ENCODE measurements around the gene PTPRG. TPM values are rescaled to one million over a fixed set of nuclear protein-coding genes. Genes with fewer than 3 reads are reported as not detected.

PTPRG gene
- total and polyA plus RNA-seq, 2 donors (not counting 1 experiment from before 2014, with no cell fraction given) = 67.0 to 97.9 TPM

DNA sequence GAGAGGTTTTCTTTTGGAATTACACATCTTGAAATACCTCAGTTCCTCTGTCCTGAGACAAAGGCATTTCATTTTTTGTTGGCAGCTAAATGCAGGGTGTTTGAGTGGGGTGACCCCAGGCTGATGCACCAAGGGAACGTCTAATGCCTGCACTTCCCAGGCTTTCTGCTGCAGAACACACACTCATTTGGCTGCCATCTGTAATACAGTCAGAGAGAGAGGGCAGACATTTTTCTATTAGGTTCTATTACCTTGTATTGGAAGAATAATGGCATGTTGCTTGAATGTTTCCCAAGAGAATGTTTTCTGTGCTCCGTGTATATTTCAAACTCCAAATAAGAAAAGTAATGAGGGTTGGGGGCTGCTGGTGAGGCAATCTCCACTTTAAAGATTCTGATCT is 87.1 kb downstream of the PTPRG start:
- H3K27me3 ChIP-seq (ENCODE audit: control insufficient read depth, insufficient read depth, low read length) = no peaks in the 10 kb centered on the region
- H2AFZ ChIP-seq (ENCODE audit: low read length) = no peak overlapping the region
- no peak overlapping the region for H3K9ac ChIP-seq (ENCODE audit: insufficient read depth, low read length)
- no peaks in the 10 kb centered on the region for H3K36me3 ChIP-seq (ENCODE audit: control insufficient read depth, insufficient read depth, low read length)
- TF ChIP-seq, protein P1, sequence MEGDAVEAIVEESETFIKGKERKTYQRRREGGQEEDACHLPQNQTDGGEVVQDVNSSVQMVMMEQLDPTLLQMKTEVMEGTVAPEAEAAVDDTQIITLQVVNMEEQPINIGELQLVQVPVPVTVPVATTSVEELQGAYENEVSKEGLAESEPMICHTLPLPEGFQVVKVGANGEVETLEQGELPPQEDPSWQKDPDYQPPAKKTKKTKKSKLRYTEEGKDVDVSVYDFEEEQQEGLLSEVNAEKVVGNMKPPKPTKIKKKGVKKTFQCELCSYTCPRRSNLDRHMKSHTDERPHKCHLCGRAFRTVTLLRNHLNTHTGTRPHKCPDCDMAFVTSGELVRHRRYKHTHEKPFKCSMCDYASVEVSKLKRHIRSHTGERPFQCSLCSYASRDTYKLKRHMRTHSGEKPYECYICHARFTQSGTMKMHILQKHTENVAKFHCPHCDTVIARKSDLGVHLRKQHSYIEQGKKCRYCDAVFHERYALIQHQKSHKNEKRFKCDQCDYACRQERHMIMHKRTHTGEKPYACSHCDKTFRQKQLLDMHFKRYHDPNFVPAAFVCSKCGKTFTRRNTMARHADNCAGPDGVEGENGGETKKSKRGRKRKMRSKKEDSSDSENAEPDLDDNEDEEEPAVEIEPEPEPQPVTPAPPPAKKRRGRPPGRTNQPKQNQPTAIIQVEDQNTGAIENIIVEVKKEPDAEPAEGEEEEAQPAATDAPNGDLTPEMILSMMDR (conservative IDR thresholded peaks at IDR 0.05 in 1 of 2, IDR thresholded peaks at IDR 0.05 in 1 of 2; ENCODE audit: low read depth in 1 of 2, low read length in 2 of 2) = no peak
- no peak for TF ChIP-seq EZH2 (IDR thresholded peaks at IDR 0.05; ENCODE audit: low read length, missing control alignments)
- no peaks in the 10 kb centered on the region for H3K9me3 ChIP-seq (ENCODE audit: control insufficient read depth, insufficient read depth, low read depth, low read length)
- H3K79me2 ChIP-seq (ENCODE audit: control insufficient read depth, insufficient read depth, low read length) = peaks cover 6% of the 10 kb centered on the region
- no peak overlapping the region for H3K27ac ChIP-seq (ENCODE audit: insufficient read depth, low read length)
- H3K4me1 ChIP-seq (ENCODE audit: control insufficient read depth, extremely low read depth, insufficient read depth, low read length) = peaks cover 6% of the 10 kb centered on the region
- no peak for DNase-seq (ENCODE audit: low read depth in 2 of 2)
- no peaks in the 10 kb centered on the region for H4K20me1 ChIP-seq (ENCODE audit: control insufficient read depth, extremely low read depth, insufficient read depth, low read length)
- H3K4me3 ChIP-seq (replicated peaks in 1 of 4; ENCODE audit: control extremely low read depth in 1 of 4, insufficient read depth in 1 of 4, low read depth in 3 of 4, low read length in 4 of 4) = no peak overlapping the region
- no peak overlapping the region for H3K4me2 ChIP-seq (ENCODE audit: extremely low read depth, insufficient read depth, low read length)

DNA sequence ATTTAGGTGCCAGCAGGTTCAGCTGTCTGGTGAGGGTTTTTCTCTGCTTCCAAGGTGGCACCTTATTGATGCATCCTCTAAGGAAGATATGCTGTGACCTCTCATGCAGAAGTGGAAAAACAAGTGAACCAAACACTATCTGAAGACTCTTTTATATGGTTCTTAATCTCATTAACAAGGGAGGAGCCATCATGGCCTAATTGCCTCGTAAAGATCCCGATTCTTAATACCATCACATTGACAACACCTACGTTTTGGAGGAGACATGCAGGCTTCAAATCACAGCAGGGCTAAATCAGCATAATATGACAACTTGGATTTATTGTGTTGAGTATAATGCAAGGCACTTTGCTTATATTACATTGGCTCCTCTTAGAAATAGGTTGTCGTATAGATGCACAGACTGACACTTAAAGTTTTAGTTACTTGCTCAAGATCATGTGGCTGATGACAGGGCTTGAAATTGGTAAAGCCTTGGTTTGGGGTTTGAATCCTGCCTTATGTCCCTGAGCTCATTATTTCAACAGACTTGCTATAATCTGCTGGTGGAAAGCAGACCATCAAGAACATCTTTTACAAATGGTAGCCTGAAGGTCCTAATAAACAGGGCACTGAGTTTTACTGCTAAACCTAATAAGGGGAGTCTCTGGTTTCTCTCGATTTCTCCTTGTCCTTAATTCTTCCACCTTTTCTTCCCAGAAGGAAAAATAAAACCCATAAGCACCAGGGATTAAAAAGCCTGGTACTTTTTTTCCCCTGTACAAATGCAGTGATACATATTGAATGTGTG is 88.2 kb downstream of the PTPRG start:
- H3K4me3 ChIP-seq (replicated peaks in 1 of 4; ENCODE audit: control extremely low read depth in 1 of 4, insufficient read depth in 1 of 4, low read depth in 3 of 4, low read length in 4 of 4) = no peak overlapping the region
- no peak overlapping the region for H3K4me2 ChIP-seq (ENCODE audit: extremely low read depth, insufficient read depth, low read length)
- TF ChIP-seq, protein P1 (conservative IDR thresholded peaks at IDR 0.05 in 1 of 2, IDR thresholded peaks at IDR 0.05 in 1 of 2; ENCODE audit: low read depth in 1 of 2, low read length in 2 of 2) = no peak
- TF ChIP-seq EZH2 (IDR thresholded peaks at IDR 0.05; ENCODE audit: low read length, missing control alignments) = no peak
- peaks cover 6% of the 10 kb centered on the region for H3K79me2 ChIP-seq (ENCODE audit: control insufficient read depth, insufficient read depth, low read length)
- no peak for DNase-seq (ENCODE audit: low read depth in 2 of 2)
- no peaks in the 10 kb centered on the region for H4K20me1 ChIP-seq (ENCODE audit: control insufficient read depth, extremely low read depth, insufficient read depth, low read length)
- H3K4me1 ChIP-seq (ENCODE audit: control insufficient read depth, extremely low read depth, insufficient read depth, low read length) = peaks cover 6% of the 10 kb centered on the region
- no peaks in the 10 kb centered on the region for H3K36me3 ChIP-seq (ENCODE audit: control insufficient read depth, insufficient read depth, low read length)
- H3K9me3 ChIP-seq (ENCODE audit: control insufficient read depth, insufficient read depth, low read depth, low read length) = no peaks in the 10 kb centered on the region
- no peak overlapping the region for H3K27ac ChIP-seq (ENCODE audit: insufficient read depth, low read length)
- H2AFZ ChIP-seq (ENCODE audit: low read length) = no peak overlapping the region
- no peaks in the 10 kb centered on the region for H3K27me3 ChIP-seq (ENCODE audit: control insufficient read depth, insufficient read depth, low read length)
- no peak overlapping the region for H3K9ac ChIP-seq (ENCODE audit: insufficient read depth, low read length)

DNA sequence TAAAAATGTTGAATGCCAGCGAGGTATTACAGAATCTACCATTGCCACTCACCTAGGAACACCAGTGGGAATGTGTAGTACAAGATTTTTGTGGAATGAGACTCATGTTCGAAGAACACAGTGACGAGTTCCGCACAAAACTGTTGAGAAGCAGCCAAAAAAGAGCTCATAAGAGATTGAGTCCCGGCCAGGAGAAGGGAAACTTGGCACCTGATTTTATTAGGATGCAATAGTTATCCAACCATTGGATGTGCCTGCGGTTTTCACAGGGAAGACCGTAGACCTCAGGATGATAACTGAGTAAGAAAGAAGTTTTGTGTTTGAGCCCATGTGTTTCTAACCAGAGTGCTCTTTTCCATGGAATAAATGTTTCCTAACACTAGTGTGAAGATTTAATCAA is 88.9 kb downstream of the PTPRG start:
- DNase-seq (ENCODE audit: low read depth in 2 of 2) = peak; percentile 93 to 94
- TF ChIP-seq, protein P1 (conservative IDR thresholded peaks at IDR 0.05 in 1 of 2, IDR thresholded peaks at IDR 0.05 in 1 of 2; ENCODE audit: low read depth in 1 of 2, low read length in 2 of 2) = no peak
- TF ChIP-seq EZH2 (IDR thresholded peaks at IDR 0.05; ENCODE audit: low read length, missing control alignments) = no peak
- Histone ChIP-seq H3K4me2 (ENCODE audit: extremely low read depth, insufficient read depth, low read length) (no peak overlapping the region), H4K20me1 (ENCODE audit: control insufficient read depth, extremely low read depth, insufficient read depth, low read length) (no peaks in the 10 kb centered on the region), H3K4me3 (replicated peaks in 1 of 4; ENCODE audit: control extremely low read depth in 1 of 4, insufficient read depth in 1 of 4, low read depth in 3 of 4, low read length in 4 of 4) (no peak overlapping the region), H3K27ac (ENCODE audit: insufficient read depth, low read length) (no peak overlapping the region), H3K27me3 (ENCODE audit: control insufficient read depth, insufficient read depth, low read length) (no peaks in the 10 kb centered on the region), H3K36me3 (ENCODE audit: control insufficient read depth, insufficient read depth, low read length) (no peaks in the 10 kb centered on the region), H3K9ac (ENCODE audit: insufficient read depth, low read length) (no peak overlapping the region), H3K9me3 (ENCODE audit: control insufficient read depth, insufficient read depth, low read depth, low read length) (no peaks in the 10 kb centered on the region), H3K79me2 (ENCODE audit: control insufficient read depth, insufficient read depth, low read length) (peaks cover 6% of the 10 kb centered on the region), H2AFZ (ENCODE audit: low read length) (no peak overlapping the region), H3K4me1 (ENCODE audit: control insufficient read depth, extremely low read depth, insufficient read depth, low read length) (peaks cover 6% of the 10 kb centered on the region)
